ENCODE measurements around the gene DCST1. TPM values are rescaled to one million over a fixed set of nuclear protein-coding genes. Genes with fewer than 3 reads are reported as not detected.

DCST1 gene
- total and polyA plus RNA-seq, 2 donors: not detected

- WGBS: 2% methylated on average over 32 of the region's 32 CpGs
- no peak for DNase-seq (ENCODE audit: extremely low spot score)
- H3K4me1 ChIP-seq (ENCODE audit: insufficient read depth): peaks cover 2% of the 10 kb centered on the region
- no peaks in the 10 kb centered on the region for H3K36me3 ChIP-seq (ENCODE audit: insufficient read depth)
- peak overlapping the region; percentile 52 for H3K4me3 ChIP-seq (ENCODE audit: low read depth, low read length)
- peak overlapping the region; percentile 95 for H3K27ac ChIP-seq (ENCODE audit: low read depth)
Measured at GRCh38 chr1:155085504-155086127, 52.0 kb downstream of the DCST1 start.

- no peak overlapping the region for H3K27ac ChIP-seq (ENCODE audit: low read depth)
- no peaks in the 10 kb centered on the region for H3K36me3 ChIP-seq (ENCODE audit: insufficient read depth)
- DNase-seq (ENCODE audit: extremely low spot score): no peak
- H3K4me1 ChIP-seq (ENCODE audit: insufficient read depth): no peaks in the 10 kb centered on the region
- WGBS: 21% methylated on average over 24 of the region's 24 CpGs
- H3K4me3 ChIP-seq (ENCODE audit: low read depth, low read length): no peak overlapping the region
Measured at GRCh38 chr1:155086128-155086741, 52.6 kb downstream of the DCST1 start.

GRCh38 chr1:155086856-155087535, 53.4 kb downstream of the DCST1 start:
- Histone ChIP-seq H3K36me3 (ENCODE audit: insufficient read depth) (no peaks in the 10 kb centered on the region), H3K4me3 (ENCODE audit: low read depth, low read length) (no peak overlapping the region), H3K4me1 (ENCODE audit: insufficient read depth) (no peaks in the 10 kb centered on the region), H3K27ac (ENCODE audit: low read depth) (no peak overlapping the region)
- 77% methylated on average over 8 of the region's 8 CpGs for WGBS
- DNase-seq (ENCODE audit: extremely low spot score): no peak

GRCh38 chr1:155091071-155092051, 57.7 kb downstream of the DCST1 start:
- 23% methylated on average over 29 of the region's 29 CpGs for WGBS
- H3K4me1 ChIP-seq (ENCODE audit: insufficient read depth): no peaks in the 10 kb centered on the region
- H3K4me3 ChIP-seq (ENCODE audit: low read depth, low read length): no peak overlapping the region
- DNase-seq (ENCODE audit: extremely low spot score): no peak
- H3K36me3 ChIP-seq (ENCODE audit: insufficient read depth): no peaks in the 10 kb centered on the region
- no peak overlapping the region for H3K27ac ChIP-seq (ENCODE audit: low read depth)

DNA sequence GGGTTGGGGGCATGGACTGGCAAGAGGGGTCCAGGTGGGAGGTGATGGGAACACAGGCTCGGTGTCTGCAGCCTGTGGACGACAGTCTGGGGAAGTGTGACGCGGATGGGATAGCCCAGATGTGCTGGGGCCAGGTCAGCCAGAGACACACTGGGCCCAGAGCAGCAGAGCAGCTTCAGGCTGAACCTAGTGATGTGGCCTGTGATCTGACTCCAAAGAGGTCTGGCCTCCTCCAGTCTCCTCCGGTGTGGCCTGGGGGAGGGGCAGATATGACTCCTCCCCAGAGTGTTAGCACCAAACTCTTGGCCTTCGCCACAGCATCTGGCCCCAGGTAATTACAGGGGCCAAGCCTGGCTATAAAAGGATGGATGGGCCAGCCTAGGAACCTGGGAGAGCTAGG, 58.5 kb downstream of the DCST1 start:
- 82% methylated on average over 6 of the region's 6 CpGs for WGBS
- no peak for DNase-seq (ENCODE audit: extremely low spot score)

DNA sequence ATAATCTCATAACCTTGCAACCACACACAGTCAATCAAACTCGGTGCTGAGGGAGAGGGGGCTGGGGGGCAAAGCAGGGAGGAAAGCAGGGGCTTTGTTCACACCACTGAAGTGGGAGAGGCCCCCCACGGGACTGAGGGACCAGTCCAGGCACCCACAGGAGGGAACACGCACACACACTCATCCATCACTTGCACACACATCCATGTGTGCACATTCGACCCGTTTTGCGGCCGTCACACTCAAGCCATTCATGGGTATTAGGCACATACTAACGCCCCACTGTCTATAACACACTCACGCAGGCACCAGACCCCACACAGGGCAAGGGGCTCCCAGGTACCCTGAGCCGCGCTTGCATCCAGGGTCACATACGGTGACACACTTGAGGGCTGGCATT, 59.0 kb downstream of the DCST1 start:
- 91% methylated on average over 12 of the region's 12 CpGs for WGBS
- H3K4me3 ChIP-seq (ENCODE audit: low read depth, low read length): no peak overlapping the region
- H3K4me1 ChIP-seq (ENCODE audit: insufficient read depth): no peaks in the 10 kb centered on the region
- no peak for DNase-seq (ENCODE audit: extremely low spot score)
- H3K27ac ChIP-seq (ENCODE audit: low read depth): no peak overlapping the region
- no peaks in the 10 kb centered on the region for H3K36me3 ChIP-seq (ENCODE audit: insufficient read depth)

More for the DNA sequence above, 58.5 kb downstream of the DCST1 start:
- H3K36me3 ChIP-seq (ENCODE audit: insufficient read depth): no peaks in the 10 kb centered on the region
- H3K27ac ChIP-seq (ENCODE audit: low read depth): no peak overlapping the region
- no peaks in the 10 kb centered on the region for H3K4me1 ChIP-seq (ENCODE audit: insufficient read depth)
- no peak overlapping the region for H3K4me3 ChIP-seq (ENCODE audit: low read depth, low read length)

GRCh38 chr1:155093911-155094621, 60.4 kb downstream of the DCST1 start:
- Histone ChIP-seq H3K36me3 (ENCODE audit: insufficient read depth) (no peaks in the 10 kb centered on the region), H3K27ac (ENCODE audit: low read depth) (no peak overlapping the region), H3K4me1 (ENCODE audit: insufficient read depth) (no peaks in the 10 kb centered on the region), H3K4me3 (ENCODE audit: low read depth, low read length) (no peak overlapping the region)
- 10% methylated on average over 13 of the region's 13 CpGs for WGBS
- DNase-seq (ENCODE audit: extremely low spot score): no peak

DNA sequence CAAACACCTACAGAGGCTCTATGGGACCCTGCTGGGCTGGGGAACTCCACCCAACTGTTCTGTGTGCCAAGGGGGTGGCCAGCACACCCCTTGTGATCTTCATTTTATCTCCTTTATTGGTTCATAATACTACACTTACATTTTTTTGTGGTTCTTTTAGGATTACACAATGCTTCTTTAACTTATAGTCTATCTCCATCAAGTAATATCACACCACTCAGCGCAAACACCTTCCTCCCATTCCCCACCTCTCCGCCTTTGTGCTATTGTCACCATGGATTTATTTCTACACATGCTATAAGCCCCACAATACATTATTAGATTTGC, 61.0 kb downstream of the DCST1 start:
- H3K27ac ChIP-seq (ENCODE audit: low read depth): no peak overlapping the region
- WGBS: 82% methylated on average over 2 of the region's 2 CpGs
- no peak for DNase-seq (ENCODE audit: extremely low spot score)
- no peaks in the 10 kb centered on the region for H3K36me3 ChIP-seq (ENCODE audit: insufficient read depth)
- H3K4me1 ChIP-seq (ENCODE audit: insufficient read depth): no peaks in the 10 kb centered on the region
- H3K4me3 ChIP-seq (ENCODE audit: low read depth, low read length): no peak overlapping the region

DNA sequence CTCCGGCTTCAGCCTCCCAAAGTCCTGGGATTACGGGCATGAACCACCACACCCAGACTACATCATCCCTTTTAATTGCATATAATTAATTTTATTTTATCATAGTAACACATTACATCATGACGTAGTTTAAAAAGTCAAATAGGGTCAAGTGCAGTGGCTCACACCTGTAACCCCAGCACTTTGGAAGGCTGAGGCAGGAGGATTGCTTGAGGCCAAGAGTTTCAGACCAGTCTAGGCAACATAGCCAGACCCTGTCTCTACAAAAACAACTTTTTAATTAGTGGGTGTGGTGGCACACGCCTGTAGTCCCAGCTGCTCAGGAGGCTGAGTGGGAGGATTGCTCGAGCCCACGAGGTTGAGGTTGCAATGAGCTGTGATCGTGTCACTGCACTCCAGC, 65.7 kb downstream of the DCST1 start:
- DNase-seq (ENCODE audit: extremely low spot score): no peak
- 86% methylated on average over 7 of the region's 7 CpGs for WGBS
- H3K4me3 ChIP-seq (ENCODE audit: low read depth, low read length): no peak overlapping the region
- H3K36me3 ChIP-seq (ENCODE audit: insufficient read depth): no peaks in the 10 kb centered on the region
- no peak overlapping the region for H3K27ac ChIP-seq (ENCODE audit: low read depth)
- no peaks in the 10 kb centered on the region for H3K4me1 ChIP-seq (ENCODE audit: insufficient read depth)

Other genes with a start within 250 kb of the DCST1 start
- 16.6 TPM for gene KCNN3, start 163.5 kb upstream of the DCST1 start, total RNA-seq
- gene KCNN3, start 163.5 kb upstream of the DCST1 start, polyA plus RNA-seq: 1.5 TPM
- gene PMVK, start 97.1 kb upstream of the DCST1 start, total RNA-seq: 6.8 TPM
- 47.1 TPM for gene PMVK, start 97.1 kb upstream of the DCST1 start, polyA plus RNA-seq
- gene PBXIP1, start 77.7 kb upstream of the DCST1 start, total RNA-seq: 74.0 TPM
- gene PBXIP1, start 77.7 kb upstream of the DCST1 start, polyA plus RNA-seq: 206 TPM
- 10.8 TPM for gene PYGO2, start 72.0 kb upstream of the DCST1 start, total RNA-seq
- gene PYGO2, start 72.0 kb upstream of the DCST1 start, polyA plus RNA-seq: 29.2 TPM
- 61.2 TPM for gene SHC1, start 63.1 kb upstream of the DCST1 start, total RNA-seq
- gene SHC1, start 63.1 kb upstream of the DCST1 start, polyA plus RNA-seq: 110 TPM
- gene CKS1B, start 59.1 kb upstream of the DCST1 start, total RNA-seq: 38.4 TPM
- gene CKS1B, start 59.1 kb upstream of the DCST1 start, polyA plus RNA-seq: 54.9 TPM
- gene FLAD1, start 50.5 kb upstream of the DCST1 start, total RNA-seq: 10.5 TPM
- gene FLAD1, start 50.5 kb upstream of the DCST1 start, polyA plus RNA-seq: 27.9 TPM
- not detected for gene LENEP, start 40.2 kb upstream of the DCST1 start, total RNA-seq
- not detected for gene LENEP, start 40.2 kb upstream of the DCST1 start, polyA plus RNA-seq
- gene ZBTB7B, start 31.0 kb upstream of the DCST1 start, total RNA-seq: 14.7 TPM
- gene ZBTB7B, start 31.0 kb upstream of the DCST1 start, polyA plus RNA-seq: 52.0 TPM
- gene DCST2, start within 50 bp of the DCST1 start, total RNA-seq: 0.53 TPM
- gene DCST2, start within 50 bp of the DCST1 start, polyA plus RNA-seq: 1.2 TPM
- 38.3 TPM for gene ADAM15, start 17.5 kb downstream of the DCST1 start, total RNA-seq
- 118 TPM for gene ADAM15, start 17.5 kb downstream of the DCST1 start, polyA plus RNA-seq
- 7.5 TPM for gene EFNA4, start 29.9 kb downstream of the DCST1 start, total RNA-seq
- 8.1 TPM for gene EFNA4, start 29.9 kb downstream of the DCST1 start, polyA plus RNA-seq
- 1.2 TPM for gene EFNA3, start 45.0 kb downstream of the DCST1 start, total RNA-seq
- gene EFNA3, start 45.0 kb downstream of the DCST1 start, polyA plus RNA-seq: 2.3 TPM
- 31.1 TPM for gene EFNA1, start 94.1 kb downstream of the DCST1 start, total RNA-seq
- 44.6 TPM for gene EFNA1, start 94.1 kb downstream of the DCST1 start, polyA plus RNA-seq
- gene SLC50A1, start 102.0 kb downstream of the DCST1 start, total RNA-seq: 19.5 TPM
- gene SLC50A1, start 102.0 kb downstream of the DCST1 start, polyA plus RNA-seq: 31.7 TPM
- 15.8 TPM for gene DPM3, start 106.7 kb downstream of the DCST1 start, total RNA-seq
- gene DPM3, start 106.7 kb downstream of the DCST1 start, polyA plus RNA-seq: 205 TPM
- 53.0 TPM for gene KRTCAP2, start 139.5 kb downstream of the DCST1 start, total RNA-seq
- gene KRTCAP2, start 139.5 kb downstream of the DCST1 start, polyA plus RNA-seq: 266 TPM
- gene TRIM46, start 140.0 kb downstream of the DCST1 start, total RNA-seq: 0.85 TPM
- gene TRIM46, start 140.0 kb downstream of the DCST1 start, polyA plus RNA-seq: 1.1 TPM
- gene THBS3, start 174.1 kb downstream of the DCST1 start, total RNA-seq: 57.2 TPM
- 24.5 TPM for gene THBS3, start 174.1 kb downstream of the DCST1 start, polyA plus RNA-seq
- 13.6 TPM for gene MTX1, start 174.9 kb downstream of the DCST1 start, total RNA-seq
- gene MTX1, start 174.9 kb downstream of the DCST1 start, polyA plus RNA-seq: 40.2 TPM
- 2.6 TPM for gene ENTREP3, start 221.7 kb downstream of the DCST1 start, total RNA-seq
- gene ENTREP3, start 221.7 kb downstream of the DCST1 start, polyA plus RNA-seq: 37.8 TPM
- 13.1 TPM for gene SCAMP3, start 228.5 kb downstream of the DCST1 start, total RNA-seq
- gene SCAMP3, start 228.5 kb downstream of the DCST1 start, polyA plus RNA-seq: 74.9 TPM
- 29.7 TPM for gene CLK2, start 239.7 kb downstream of the DCST1 start, total RNA-seq
- gene CLK2, start 239.7 kb downstream of the DCST1 start, polyA plus RNA-seq: 42.3 TPM
- 3.0 TPM for gene HCN3, start 243.6 kb downstream of the DCST1 start, total RNA-seq
- 3.2 TPM for gene HCN3, start 243.6 kb downstream of the DCST1 start, polyA plus RNA-seq